HPDE6-E6E7 (cell line): ENCODE results near the gene CDH20.

ENCODE experiments used
- DNase-seq: peaks from one replicate; pipeline ENCODE4 v3.0.0; 2011; ENCODE audit warnings: missing footprints; ENCODE audit errors: extremely low spot score

The CDH20 gene

GRCh38 chr18:61575419-61575818 lies 242.2 kb downstream of the CDH20 start:
- DNase-seq = no peak

GRCh38 chr18:61578846-61579245 lies 245.6 kb downstream of the CDH20 start:
- DNase-seq = no peak

GRCh38 chr18:61579581-61579980 lies 246.4 kb downstream of the CDH20 start:
- DNase-seq = no peak

- no peak for DNase-seq
Observed at GRCh38 chr18:61580046-61580445, 246.8 kb downstream of the CDH20 start.

- DNase-seq = peak; percentile 70
Observed at GRCh38 chr18:61581578-61582201, 248.5 kb downstream of the CDH20 start.

- DNase-seq = no peak
Observed at GRCh38 chr18:61582202-61582710, 249.0 kb downstream of the CDH20 start.

- no peak for DNase-seq
Observed at GRCh38 chr18:61583548-61583947, 250.3 kb downstream of the CDH20 start.

- DNase-seq = no peak
Observed at GRCh38 chr18:61587865-61588264, 254.6 kb downstream of the CDH20 start.

GRCh38 chr18:61589053-61589723 lies 256.0 kb downstream of the CDH20 start:
- no peak for DNase-seq

- no peak for DNase-seq
Observed at GRCh38 chr18:61589724-61590065, 256.5 kb downstream of the CDH20 start.

GRCh38 chr18:61591253-61591652 lies 258.0 kb downstream of the CDH20 start:
- no peak for DNase-seq

GRCh38 chr18:61595615-61596251 lies 262.5 kb downstream of the CDH20 start:
- DNase-seq = no peak

- no peak for DNase-seq
Observed at GRCh38 chr18:61596296-61596695, 263.1 kb downstream of the CDH20 start.

GRCh38 chr18:61597316-61597715 lies 264.1 kb downstream of the CDH20 start:
- no peak for DNase-seq

- no peak for DNase-seq
Observed at GRCh38 chr18:61600422-61600821, 267.2 kb downstream of the CDH20 start.

GRCh38 chr18:61602836-61603235 lies 269.6 kb downstream of the CDH20 start:
- DNase-seq = no peak
